ENCODE data around the gene GCFC2.

GCFC2 gene

DNA sequence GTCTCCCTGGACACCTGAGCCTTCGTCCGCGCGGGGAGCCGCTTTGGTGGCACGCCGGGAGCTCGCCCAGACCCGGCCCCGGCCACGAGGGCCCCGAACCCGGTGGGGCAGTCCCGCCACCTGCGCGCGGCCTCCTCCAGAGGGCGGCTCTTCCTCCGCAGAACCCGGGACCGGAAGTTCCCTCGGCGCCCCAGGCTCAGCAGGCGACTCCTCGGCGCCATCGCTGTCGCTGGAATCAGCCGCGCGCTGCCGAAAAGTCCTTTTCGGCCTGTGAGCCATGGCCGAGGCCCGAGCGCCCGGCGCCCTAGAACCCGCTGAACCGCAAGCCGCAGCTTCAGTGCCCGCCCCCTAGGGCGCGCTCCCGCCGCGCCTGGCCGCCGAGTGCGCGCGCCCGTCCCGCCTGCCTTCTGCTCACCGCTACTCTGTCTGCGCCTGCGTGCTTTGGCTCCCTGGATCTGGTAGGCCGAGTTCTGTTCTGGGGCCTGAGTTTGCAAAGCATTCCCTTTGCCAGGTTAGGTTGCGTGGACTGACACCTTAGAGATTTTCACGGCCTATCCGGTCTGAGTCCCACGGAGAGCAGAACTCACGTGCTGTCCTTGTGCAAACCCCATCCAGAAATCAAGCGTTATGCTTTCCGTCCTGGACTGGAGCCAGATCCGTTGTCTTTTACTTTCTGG, at the start of gene GCFC2:
Gene GCFC2 (minus strand): TSS at position 339 of the 677 bp plus-strand sequence. CDS start 60 bp downstream, at position 279.
- Histone ChIP-seq H3K27me3 (ENCODE audit: low read depth, low read length) (no peaks in the 10 kb centered on the region), H3K4me3 (ENCODE audit: low read depth in 1 of 2, low read length in 2 of 2) (peak within 1 kb of the TSS; percentile 74 to 79), H3K4me1 (ENCODE audit: control insufficient read depth in 1 of 2, insufficient read depth in 2 of 2, low read length in 2 of 2) (peaks cover 3 to 4% of the 10 kb centered on the region in 2 donors), H3K36me3 (ENCODE audit: control insufficient read depth in 1 of 2, insufficient read depth in 2 of 2, low read length in 2 of 2) (peaks cover 5% of the 10 kb centered on the region in 2 donors), H3K27ac (ENCODE audit: low read length) (peak within 1 kb of the TSS; percentile 24), H3K9me3 (ENCODE audit: control insufficient read depth in 1 of 2, low read length in 2 of 2) (no peaks in the 10 kb centered on the region)

DNA sequence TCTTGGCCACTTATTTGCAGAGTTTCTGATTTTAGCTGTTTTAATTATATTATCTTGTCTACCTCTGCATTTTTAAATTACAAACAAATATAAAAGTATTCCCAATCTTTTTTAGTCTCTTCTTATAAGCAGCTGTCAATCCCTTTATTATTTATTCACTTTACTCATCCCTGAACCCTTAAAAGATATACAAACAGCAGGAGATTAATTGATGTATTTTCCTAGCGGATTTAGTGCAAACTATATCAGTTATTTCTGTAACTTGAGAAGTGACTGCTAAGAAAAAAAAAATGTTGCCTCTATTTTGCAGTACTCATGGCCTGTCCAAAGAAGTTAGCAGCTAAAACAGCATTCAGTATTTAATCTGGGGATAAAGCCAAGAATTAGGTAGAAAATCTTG, 42.1 kb upstream of the GCFC2 start:
- H3K4me1 ChIP-seq (ENCODE audit: control insufficient read depth in 1 of 2, insufficient read depth in 2 of 2, low read length in 2 of 2) = no peaks in the 10 kb centered on the region
- no peak overlapping the region for H3K4me3 ChIP-seq (ENCODE audit: low read depth in 1 of 2, low read length in 2 of 2)
- H3K36me3 ChIP-seq (ENCODE audit: control insufficient read depth in 1 of 2, insufficient read depth in 2 of 2, low read length in 2 of 2) = no peaks in the 10 kb centered on the region
- no peak overlapping the region for H3K27ac ChIP-seq (ENCODE audit: low read length)
- H3K27me3 ChIP-seq (ENCODE audit: low read depth, low read length) = no peaks in the 10 kb centered on the region
- peaks cover 0 to 2% of the 10 kb centered on the region in 2 donors for H3K9me3 ChIP-seq (ENCODE audit: control insufficient read depth in 1 of 2, low read length in 2 of 2)

- H3K36me3 ChIP-seq (ENCODE audit: control insufficient read depth in 1 of 2, insufficient read depth in 2 of 2, low read length in 2 of 2) = no peaks in the 10 kb centered on the region
- H3K4me3 ChIP-seq (ENCODE audit: low read depth in 1 of 2, low read length in 2 of 2) = no peak overlapping the region
- H3K27me3 ChIP-seq (ENCODE audit: low read depth, low read length) = no peaks in the 10 kb centered on the region
- H3K4me1 ChIP-seq (ENCODE audit: control insufficient read depth in 1 of 2, insufficient read depth in 2 of 2, low read length in 2 of 2) = no peaks in the 10 kb centered on the region
- H3K27ac ChIP-seq (ENCODE audit: low read length) = no peak overlapping the region
- H3K9me3 ChIP-seq (ENCODE audit: control insufficient read depth in 1 of 2, low read length in 2 of 2) = peaks cover 0 to 2% of the 10 kb centered on the region in 2 donors
Measured at GRCh38 chr2:75751824-75752468, 41.2 kb upstream of the GCFC2 start.

GRCh38 chr2:75751360-75751759, 40.6 kb upstream of the GCFC2 start:
- Histone ChIP-seq H3K36me3 (ENCODE audit: control insufficient read depth in 1 of 2, insufficient read depth in 2 of 2, low read length in 2 of 2) (no peaks in the 10 kb centered on the region), H3K27ac (ENCODE audit: low read length) (no peak overlapping the region), H3K4me3 (ENCODE audit: low read depth in 1 of 2, low read length in 2 of 2) (no peak overlapping the region), H3K27me3 (ENCODE audit: low read depth, low read length) (no peaks in the 10 kb centered on the region), H3K4me1 (ENCODE audit: control insufficient read depth in 1 of 2, insufficient read depth in 2 of 2, low read length in 2 of 2) (no peaks in the 10 kb centered on the region), H3K9me3 (ENCODE audit: control insufficient read depth in 1 of 2, low read length in 2 of 2) (peaks cover 0 to 2% of the 10 kb centered on the region in 2 donors)

DNA sequence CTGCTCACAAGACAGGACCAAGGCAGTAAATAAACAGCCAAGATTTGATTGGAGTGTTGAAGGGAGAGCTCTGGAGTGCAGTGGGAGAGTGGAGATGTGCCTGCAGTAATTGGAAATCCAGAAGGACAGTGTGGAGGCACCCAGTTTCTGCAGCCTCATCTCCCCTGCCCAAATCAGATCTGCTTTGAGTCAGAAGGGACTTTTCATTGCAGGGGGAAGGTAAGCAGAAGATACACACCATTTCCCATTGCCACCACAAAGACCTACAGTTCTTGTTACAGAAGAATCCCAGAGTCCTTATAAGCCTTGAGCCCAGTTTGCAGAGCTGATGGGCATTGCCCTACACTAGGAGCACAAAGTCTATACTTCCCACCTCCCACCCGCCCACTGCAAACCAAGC, 27.2 kb upstream of the GCFC2 start:
- no peak overlapping the region for H3K4me3 ChIP-seq (ENCODE audit: low read depth in 1 of 2, low read length in 2 of 2)
- no peaks in the 10 kb centered on the region for H3K27me3 ChIP-seq (ENCODE audit: low read depth, low read length)
- no peaks in the 10 kb centered on the region for H3K36me3 ChIP-seq (ENCODE audit: control insufficient read depth in 1 of 2, insufficient read depth in 2 of 2, low read length in 2 of 2)
- H3K9me3 ChIP-seq (ENCODE audit: control insufficient read depth in 1 of 2, low read length in 2 of 2) = peaks cover 0 to under 1% of the 10 kb centered on the region in 2 donors
- no peaks in the 10 kb centered on the region for H3K4me1 ChIP-seq (ENCODE audit: control insufficient read depth in 1 of 2, insufficient read depth in 2 of 2, low read length in 2 of 2)
- no peak overlapping the region for H3K27ac ChIP-seq (ENCODE audit: low read length)

GRCh38 chr2:75736276-75736675, 25.6 kb upstream of the GCFC2 start:
- Histone ChIP-seq H3K4me1 (ENCODE audit: control insufficient read depth in 1 of 2, insufficient read depth in 2 of 2, low read length in 2 of 2) (no peaks in the 10 kb centered on the region), H3K27me3 (ENCODE audit: low read depth, low read length) (no peaks in the 10 kb centered on the region), H3K9me3 (ENCODE audit: control insufficient read depth in 1 of 2, low read length in 2 of 2) (no peaks in the 10 kb centered on the region), H3K27ac (ENCODE audit: low read length) (no peak overlapping the region), H3K4me3 (ENCODE audit: low read depth in 1 of 2, low read length in 2 of 2) (no peak overlapping the region), H3K36me3 (ENCODE audit: control insufficient read depth in 1 of 2, insufficient read depth in 2 of 2, low read length in 2 of 2) (no peaks in the 10 kb centered on the region)

GRCh38 chr2:75729861-75730260, 19.1 kb upstream of the GCFC2 start:
- Histone ChIP-seq H3K9me3 (ENCODE audit: control insufficient read depth in 1 of 2, low read length in 2 of 2) (no peaks in the 10 kb centered on the region), H3K27ac (ENCODE audit: low read length) (no peak overlapping the region), H3K27me3 (ENCODE audit: low read depth, low read length) (no peaks in the 10 kb centered on the region), H3K4me3 (ENCODE audit: low read depth in 1 of 2, low read length in 2 of 2) (no peak overlapping the region), H3K36me3 (ENCODE audit: control insufficient read depth in 1 of 2, insufficient read depth in 2 of 2, low read length in 2 of 2) (no peaks in the 10 kb centered on the region), H3K4me1 (ENCODE audit: control insufficient read depth in 1 of 2, insufficient read depth in 2 of 2, low read length in 2 of 2) (no peaks in the 10 kb centered on the region)

DNA sequence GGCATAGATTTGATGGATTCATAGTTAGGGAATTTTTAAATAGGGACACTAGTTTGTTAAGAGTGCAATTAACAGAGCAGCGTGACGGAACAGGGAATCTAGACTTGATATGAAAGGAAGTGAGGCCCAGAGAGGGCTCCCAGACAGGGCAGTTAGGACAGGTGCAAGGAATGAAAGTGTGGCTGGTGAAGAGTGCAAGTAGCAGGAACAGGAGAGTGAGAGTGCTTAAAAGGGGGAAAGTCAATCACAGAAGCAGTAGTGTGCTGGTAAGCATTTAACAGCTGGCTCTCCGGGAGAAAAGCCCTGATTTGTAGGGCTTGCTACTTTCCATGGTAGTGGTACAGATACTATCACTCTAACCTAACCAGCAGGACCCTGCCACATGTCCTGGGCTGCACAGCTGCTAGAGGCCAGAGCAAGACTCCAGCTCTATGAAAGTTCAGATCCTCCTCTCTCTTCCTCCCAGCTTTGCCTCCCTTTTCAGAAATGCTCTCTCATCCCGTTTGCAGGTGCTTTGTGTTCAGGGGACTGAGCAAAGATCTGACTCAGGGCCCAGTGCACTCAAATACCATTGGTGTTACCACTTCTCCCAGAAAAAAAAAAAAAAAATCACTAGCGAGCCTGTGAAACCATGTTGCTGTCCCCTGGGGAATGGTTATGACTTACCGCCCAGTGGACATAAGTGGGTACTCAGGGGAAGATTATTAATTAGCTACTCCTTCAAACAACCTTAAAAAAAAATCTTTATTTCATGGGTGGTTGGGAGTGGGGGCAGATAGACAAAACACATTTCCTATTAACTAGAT, 18.1 kb upstream of the GCFC2 start:
- H3K27ac ChIP-seq (ENCODE audit: low read length) = no peak overlapping the region
- H3K4me3 ChIP-seq (ENCODE audit: low read depth in 1 of 2, low read length in 2 of 2) = no peak overlapping the region
- no peaks in the 10 kb centered on the region for H3K4me1 ChIP-seq (ENCODE audit: control insufficient read depth in 1 of 2, insufficient read depth in 2 of 2, low read length in 2 of 2)
- H3K9me3 ChIP-seq (ENCODE audit: control insufficient read depth in 1 of 2, low read length in 2 of 2) = no peaks in the 10 kb centered on the region
- no peaks in the 10 kb centered on the region for H3K36me3 ChIP-seq (ENCODE audit: control insufficient read depth in 1 of 2, insufficient read depth in 2 of 2, low read length in 2 of 2)
- no peaks in the 10 kb centered on the region for H3K27me3 ChIP-seq (ENCODE audit: low read depth, low read length)

- Histone ChIP-seq H3K27ac (ENCODE audit: low read length) (no peak overlapping the region), H3K27me3 (ENCODE audit: low read depth, low read length) (no peaks in the 10 kb centered on the region), H3K9me3 (ENCODE audit: control insufficient read depth in 1 of 2, low read length in 2 of 2) (no peaks in the 10 kb centered on the region), H3K4me1 (ENCODE audit: control insufficient read depth in 1 of 2, insufficient read depth in 2 of 2, low read length in 2 of 2) (no peaks in the 10 kb centered on the region), H3K36me3 (ENCODE audit: control insufficient read depth in 1 of 2, insufficient read depth in 2 of 2, low read length in 2 of 2) (no peaks in the 10 kb centered on the region), H3K4me3 (ENCODE audit: low read depth in 1 of 2, low read length in 2 of 2) (no peak overlapping the region)
Measured at GRCh38 chr2:75722687-75723086, 12.0 kb upstream of the GCFC2 start.

- Histone ChIP-seq H3K9me3 (ENCODE audit: control insufficient read depth in 1 of 2, low read length in 2 of 2) (no peaks in the 10 kb centered on the region), H3K4me1 (ENCODE audit: control insufficient read depth in 1 of 2, insufficient read depth in 2 of 2, low read length in 2 of 2) (no peaks in the 10 kb centered on the region), H3K4me3 (ENCODE audit: low read depth in 1 of 2, low read length in 2 of 2) (no peak overlapping the region), H3K27me3 (ENCODE audit: low read depth, low read length) (no peaks in the 10 kb centered on the region), H3K27ac (ENCODE audit: low read length) (no peak overlapping the region), H3K36me3 (ENCODE audit: control insufficient read depth in 1 of 2, insufficient read depth in 2 of 2, low read length in 2 of 2) (no peaks in the 10 kb centered on the region)
Measured at GRCh38 chr2:75720525-75720924, 9.8 kb upstream of the GCFC2 start.

DNA sequence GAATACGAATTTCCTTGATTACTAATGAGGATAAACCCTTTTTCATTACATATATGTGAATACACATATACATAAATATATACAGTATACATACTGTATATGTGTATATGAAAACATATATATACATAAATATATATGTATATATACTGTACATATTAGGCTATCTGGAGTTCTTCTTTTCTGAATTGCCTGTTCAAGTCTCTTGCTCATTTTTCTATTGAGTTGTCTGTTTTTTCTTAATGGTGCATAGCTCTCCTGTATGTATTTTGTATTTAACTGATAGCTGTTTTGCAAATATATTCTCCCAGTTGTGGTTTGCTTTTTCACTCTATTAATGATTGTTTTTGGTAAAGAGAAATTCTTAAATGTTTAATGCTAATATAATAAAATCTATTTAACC, 8.9 kb upstream of the GCFC2 start:
- Histone ChIP-seq H3K36me3 (ENCODE audit: control insufficient read depth in 1 of 2, insufficient read depth in 2 of 2, low read length in 2 of 2) (no peaks in the 10 kb centered on the region), H3K4me3 (ENCODE audit: low read depth in 1 of 2, low read length in 2 of 2) (no peak overlapping the region), H3K27ac (ENCODE audit: low read length) (no peak overlapping the region), H3K9me3 (ENCODE audit: control insufficient read depth in 1 of 2, low read length in 2 of 2) (no peaks in the 10 kb centered on the region), H3K27me3 (ENCODE audit: low read depth, low read length) (no peaks in the 10 kb centered on the region), H3K4me1 (ENCODE audit: control insufficient read depth in 1 of 2, insufficient read depth in 2 of 2, low read length in 2 of 2) (no peaks in the 10 kb centered on the region)
